Kidney (tissue), 22 donors: ENCODE results near the gene PLK1. TPM values are rescaled to one million over a fixed set of nuclear protein-coding genes. Genes with fewer than 3 reads are reported as not detected.
"Not testable (repeated sequence)": the region's sequence is repeated elsewhere in the genome, so short reads cannot be mapped to it uniquely, and the experiment has no call there.

Experiments used
- DNase-seq, 5 donors: peaks; one replicate each; pipeline ENCODE4 v3.0.0-alpha.2; 2013 to 2020
- FAIRE-seq: peaks from 2 replicates; lab custom pipeline; 2012; peaks lifted over from hg19 to GRCh38; lab: Jason Lieb, UNC
- H3K27ac ChIP-seq, 2 donors: one replicate each; pipeline ENCODE4 v1.7.0; 2013; ENCODE audit warnings: low read depth in 2 of 2, low read length in 2 of 2, inconsistent platforms in 1 of 2
- H3K27me3 ChIP-seq: one replicate; pipeline ENCODE4 v1.7.1; 2013; ENCODE audit warnings: low read length, inconsistent platforms; ENCODE audit not compliant: control insufficient read depth, insufficient read depth
- H3K36me3 ChIP-seq, 3 donors: one replicate each; pipeline versions ENCODE4 v1.7.0 to v1.7.1; 2013; ENCODE audit warnings: low read length in 3 of 3, control low read depth in 1 of 3, inconsistent platforms in 1 of 3; ENCODE audit not compliant: insufficient read depth in 3 of 3, control insufficient read depth in 2 of 3
- H3K4me1 ChIP-seq, 3 donors: one replicate each; pipeline versions ENCODE4 v1.7.0 to v1.7.1; 2013; ENCODE audit warnings: low read length in 3 of 3, inconsistent platforms in 1 of 3, low read depth in 1 of 3; ENCODE audit not compliant: control insufficient read depth in 2 of 3, insufficient read depth in 2 of 3
- H3K4me3 ChIP-seq, 3 donors: one replicate each; pipeline versions ENCODE4 v1.7.0 to v1.8.1; 2013; ENCODE audit warnings: low read length in 3 of 3, control low read depth in 1 of 3, inconsistent platforms in 1 of 3
- H3K9ac ChIP-seq, 3 donors: one replicate each; pipeline versions ENCODE4 v1.7.0 to v1.7.1; 2013; ENCODE audit warnings: low read length in 3 of 3, control low read depth in 1 of 3, inconsistent platforms in 1 of 3
- H3K9me3 ChIP-seq, 3 donors: one replicate each; pipeline versions ENCODE4 v1.7.0 to v1.7.1; 2013; ENCODE audit warnings: low read length in 3 of 3, control low read depth in 1 of 3, inconsistent platforms in 1 of 3; ENCODE audit not compliant: control insufficient read depth in 2 of 3, insufficient read depth in 1 of 3
- intact Hi-C: fragments of 100-400 bp; cut with DNase I; formaldehyde crosslinking; loops from one replicate; pipeline ENCODE4 v1.11.1; 2022
- long read RNA-seq, 10 donors: library from polyadenylated mRNA in 1 of 10; unstranded in 1 of 10; transcript quantifications; one replicate each; pipeline ENCODE4 v2.0.0 and lab custom pipeline, GENCODE V29; 2021 to 2026
- polyA plus RNA-seq: library from polyadenylated mRNA; stranded (reverse); fragments of 350-450 nt; fragmentation: Illumina TruSeq; extraction: RNeasy Lipid Tissue Mini Kit (QIAGEN cat#74804); gene quantifications from one replicate; pipeline ENCODE4 v1.2.3, GENCODE V29; 2014; ENCODE audit warnings: low read depth, low replicate concordance; ENCODE audit not compliant: insufficient read depth
- total RNA-seq: library from RNA; stranded (reverse); fragmentation: NEBNext Ultra II Directional; extraction: Animal tissue kit (Norgen Biotek cat#: 25700); gene quantifications from one replicate; pipeline ENCODE4 v1.2.1, GENCODE V29; 2021
- TF ChIP-seq, protein P1 (sequence below): IDR thresholded peaks from 3 replicates; pipeline ENCODE4 v1.5.1; 2012; ENCODE audit warnings: mild to moderate bottlenecking, moderate library complexity, borderline replicate concordance; ENCODE audit not compliant: insufficient read depth; ENCODE audit errors: extremely low read depth
- donor health status: control.
- donor health status: control.
- donor health status: control.
- donor health status: control.
- donor health status: control.
- donor health status: DM: yes; HTN: yes; CAD: no.
- donor health status: Normal renal cell carcinoma (clear cell type).

PLK1 gene
- total RNA-seq = 2.5 TPM
- polyA plus RNA-seq = 0.71 TPM
- long read RNA-seq, donor 1, full-length matches to known transcripts = 4 of 4 reads
- long read RNA-seq, donor 1, partial matches to known transcripts = 0 of 4 reads
- long read RNA-seq, donor 1, other reads (novel, unspliced or antisense) = 0 of 4 reads
- long read RNA-seq, donor 2, partial matches to known transcripts = 0 of 3 reads
- long read RNA-seq, donor 2, other reads (novel, unspliced or antisense) = 0 of 3 reads
- long read RNA-seq, donor 3, transcript PLK1-201 (10 exons, 2,227 nt) = major isoform, 5 of 5 reads
- long read RNA-seq, donor 3, partial matches to known transcripts = 0 of 5 reads
- long read RNA-seq, donor 3, other reads (novel, unspliced or antisense) = 0 of 5 reads
- long read RNA-seq, donor 4, partial matches to known transcripts = 0 of 3 reads
- long read RNA-seq, donor 4, other reads (novel, unspliced or antisense) = 0 of 3 reads
- long read RNA-seq, donor 5 = 0 reads
- long read RNA-seq, donor 6, partial matches to known transcripts = 0 of 2 reads
- long read RNA-seq, donor 6, other reads (novel, unspliced or antisense) = 0 of 2 reads
- long read RNA-seq, donor 7 = 0 reads
- long read RNA-seq, donor 8, full-length matches to known transcripts = 5 of 10 reads
- long read RNA-seq, donor 8, partial matches to known transcripts = 5 of 10 reads
- long read RNA-seq, donor 8, other reads (novel, unspliced or antisense) = 0 of 10 reads
- long read RNA-seq, donor 9, full-length matches to known transcripts = 3 of 8 reads
- long read RNA-seq, donor 9, partial matches to known transcripts = 5 of 8 reads
- long read RNA-seq, donor 9, other reads (novel, unspliced or antisense) = 0 of 8 reads
- long read RNA-seq, donor 10, partial matches to known transcripts = 0 of 3 reads
- long read RNA-seq, donor 10, other reads (novel, unspliced or antisense) = 0 of 3 reads

DNA sequence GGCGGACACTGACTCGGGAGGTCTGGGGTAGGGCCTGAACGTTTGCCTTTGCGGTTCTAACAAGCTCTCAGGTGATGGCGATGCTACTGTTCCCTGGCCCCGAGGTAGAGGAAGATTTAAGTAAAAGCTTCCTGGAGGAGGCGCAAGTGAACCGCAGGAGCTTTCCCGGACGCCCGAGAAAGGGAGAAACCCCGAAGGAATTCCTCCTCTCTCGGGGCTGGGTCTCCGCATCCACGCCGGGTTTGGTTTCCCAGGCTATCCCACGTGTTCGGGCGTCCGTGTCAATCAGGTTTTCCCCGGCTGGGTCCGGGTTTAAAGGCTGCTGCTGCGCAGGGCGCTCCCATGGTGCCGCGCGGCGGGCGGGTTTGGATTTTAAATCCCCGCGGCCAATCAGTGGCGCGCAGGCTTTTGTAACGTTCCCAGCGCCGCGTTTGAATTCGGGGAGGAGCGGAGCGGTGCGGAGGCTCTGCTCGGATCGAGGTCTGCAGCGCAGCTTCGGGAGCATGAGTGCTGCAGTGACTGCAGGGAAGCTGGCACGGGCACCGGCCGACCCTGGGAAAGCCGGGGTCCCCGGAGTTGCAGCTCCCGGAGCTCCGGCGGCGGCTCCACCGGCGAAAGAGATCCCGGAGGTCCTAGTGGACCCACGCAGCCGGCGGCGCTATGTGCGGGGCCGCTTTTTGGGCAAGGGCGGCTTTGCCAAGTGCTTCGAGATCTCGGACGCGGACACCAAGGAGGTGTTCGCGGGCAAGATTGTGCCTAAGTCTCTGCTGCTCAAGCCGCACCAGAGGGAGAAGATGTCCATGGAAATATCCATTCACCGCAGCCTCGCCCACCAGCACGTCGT lies at the start of gene PLK1:
TSS of gene PLK1 (plus strand) at position 460 of the 844 bp plus-strand sequence. CDS start at position 504, 44 bp downstream.
- no peaks in the 10 kb centered on the region for H3K27me3 ChIP-seq
- H3K4me3 ChIP-seq = peak within 1 kb of the TSS; percentile 28 to 62 (median 55)
- H3K9me3 ChIP-seq = no peaks in the 10 kb centered on the region
- DNase-seq = peak; percentile 86 to 96 (median 91)
- intact Hi-C loops = no loop called here
- FAIRE-seq = no peak
- H3K36me3 ChIP-seq = peaks cover 5 to 17% (median 5%) of the 10 kb centered on the region in 3 donors
- H3K4me1 ChIP-seq = peaks cover 0 to 7% (median 0%) of the 10 kb centered on the region in 3 donors
- TF ChIP-seq, protein P1, sequence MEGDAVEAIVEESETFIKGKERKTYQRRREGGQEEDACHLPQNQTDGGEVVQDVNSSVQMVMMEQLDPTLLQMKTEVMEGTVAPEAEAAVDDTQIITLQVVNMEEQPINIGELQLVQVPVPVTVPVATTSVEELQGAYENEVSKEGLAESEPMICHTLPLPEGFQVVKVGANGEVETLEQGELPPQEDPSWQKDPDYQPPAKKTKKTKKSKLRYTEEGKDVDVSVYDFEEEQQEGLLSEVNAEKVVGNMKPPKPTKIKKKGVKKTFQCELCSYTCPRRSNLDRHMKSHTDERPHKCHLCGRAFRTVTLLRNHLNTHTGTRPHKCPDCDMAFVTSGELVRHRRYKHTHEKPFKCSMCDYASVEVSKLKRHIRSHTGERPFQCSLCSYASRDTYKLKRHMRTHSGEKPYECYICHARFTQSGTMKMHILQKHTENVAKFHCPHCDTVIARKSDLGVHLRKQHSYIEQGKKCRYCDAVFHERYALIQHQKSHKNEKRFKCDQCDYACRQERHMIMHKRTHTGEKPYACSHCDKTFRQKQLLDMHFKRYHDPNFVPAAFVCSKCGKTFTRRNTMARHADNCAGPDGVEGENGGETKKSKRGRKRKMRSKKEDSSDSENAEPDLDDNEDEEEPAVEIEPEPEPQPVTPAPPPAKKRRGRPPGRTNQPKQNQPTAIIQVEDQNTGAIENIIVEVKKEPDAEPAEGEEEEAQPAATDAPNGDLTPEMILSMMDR = no peak
- peak within 1 kb of the TSS in 1 of 3 donors; percentile 40 for H3K9ac ChIP-seq
- H3K27ac ChIP-seq = no peak within 1 kb of the TSS

GRCh38 chr16:23629516-23629915 lies 49.2 kb upstream of the PLK1 start:
- TF ChIP-seq, protein P1 = no peak
- Histone ChIP-seq H3K4me1 (no peaks in the 10 kb centered on the region), H3K9me3 (no peaks in the 10 kb centered on the region), H3K9ac (no peak overlapping the region), H3K36me3 (peaks cover 6 to 21% (median 17%) of the 10 kb centered on the region in 3 donors), H3K4me3 (no peak overlapping the region), H3K27me3 (no peaks in the 10 kb centered on the region), H3K27ac (no peak overlapping the region)
- FAIRE-seq (no peak), DNase-seq (no peak)
- intact Hi-C loops = loop anchor here (10.0 kb wide), 1 partner anchor 65 kb away; no protein-coding TSS in a partner anchor

DNA sequence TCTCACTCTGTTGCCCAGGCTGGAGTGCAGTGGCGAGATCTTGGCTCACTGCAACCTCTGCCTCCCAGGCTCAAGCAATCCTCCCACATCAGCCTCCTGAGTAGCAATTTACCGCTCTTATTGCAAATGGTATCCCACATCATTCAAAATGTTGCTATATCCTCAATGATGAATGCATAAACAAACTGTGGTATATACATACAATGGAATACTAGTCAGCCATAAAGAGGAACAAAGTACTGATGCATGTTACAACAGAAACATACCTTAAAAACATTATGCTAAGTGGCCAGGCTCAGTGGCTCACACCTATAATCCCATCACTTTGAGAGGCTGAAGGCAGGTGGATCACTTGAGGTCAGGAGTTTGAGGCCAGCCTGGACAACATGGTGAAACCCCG lies 46.8 kb upstream of the PLK1 start:
- DNase-seq, H3K9me3 ChIP-seq, H3K4me3 ChIP-seq, FAIRE-seq, H3K9ac ChIP-seq, H3K27ac ChIP-seq, H3K27me3 ChIP-seq, intact Hi-C loops, H3K4me1 ChIP-seq: not testable (repeated sequence)
- peaks cover 4 to 19% (median 17%) of the 10 kb centered on the region in 3 donors for H3K36me3 ChIP-seq
